NCI-H748 treated with DMSO at 0.1 percent for 48 hours (cell line): Measurements from ENCODE around the gene SAG.
"Not testable (repeated sequence)": the region's sequence is repeated elsewhere in the genome, so short reads cannot be mapped to it uniquely, and the experiment has no call there.

ENCODE experiments used
- DNase-seq: peaks from one replicate; lab custom pipeline; 2025; lab: John Stamatoyannopoulos, UW

Gene SAG

DNA sequence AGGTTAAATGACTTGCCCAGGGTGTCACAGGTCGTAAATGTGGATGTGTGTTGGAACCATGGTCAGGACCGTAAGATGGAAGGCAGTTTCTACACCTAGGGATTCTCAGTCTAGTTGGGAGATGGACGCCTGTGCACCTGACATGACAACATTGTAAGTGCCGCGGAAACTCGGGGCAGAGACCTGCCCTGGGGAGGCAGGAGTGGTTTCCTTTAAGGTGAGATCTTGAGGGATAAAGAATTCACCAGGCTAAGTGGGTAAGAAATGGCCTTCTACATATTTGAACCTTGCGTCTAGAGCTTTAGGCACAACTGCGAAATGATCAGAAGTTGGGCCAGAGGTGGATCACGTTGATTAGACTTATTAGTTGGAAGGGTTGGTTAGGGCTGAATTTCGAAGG lies 48.3 kb downstream of the SAG start:
- DNase-seq: no peak

DNA sequence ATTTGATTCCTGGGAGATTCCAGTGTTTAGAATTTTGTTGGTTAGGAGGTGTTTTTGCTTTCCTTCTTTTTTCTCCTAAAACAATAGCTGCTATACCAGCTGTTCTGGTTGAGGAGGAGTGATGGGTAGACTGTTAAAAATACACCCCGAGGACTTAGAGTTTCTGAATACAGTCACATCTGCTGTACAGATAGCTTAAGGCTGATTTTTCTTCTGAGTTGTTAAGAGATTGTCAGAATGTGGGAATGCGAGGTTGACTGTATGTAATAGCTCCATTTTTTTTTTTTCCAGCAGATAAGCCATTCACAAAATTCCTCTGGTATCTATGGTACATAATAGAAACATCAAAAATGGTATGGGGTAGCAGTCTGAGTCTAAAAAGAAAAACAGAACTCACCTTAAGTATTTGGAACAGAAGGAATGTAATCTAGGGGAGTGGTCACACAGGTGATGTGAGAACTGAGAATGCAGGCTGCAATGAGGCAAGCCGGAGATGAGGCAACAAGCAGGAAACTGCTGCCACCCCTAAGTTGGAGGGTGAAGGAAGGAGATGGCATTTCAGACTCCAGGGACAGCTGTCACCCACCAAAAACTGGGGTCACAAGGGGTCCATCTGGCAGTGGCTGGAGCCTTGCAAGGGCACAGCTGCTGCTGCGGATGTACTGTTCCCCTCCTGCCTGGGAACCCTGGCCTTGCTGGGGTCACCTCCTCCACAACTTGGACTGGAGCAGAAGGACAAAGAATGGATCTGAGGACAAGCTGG lies 49.1 kb downstream of the SAG start:
- no peak for DNase-seq

DNA sequence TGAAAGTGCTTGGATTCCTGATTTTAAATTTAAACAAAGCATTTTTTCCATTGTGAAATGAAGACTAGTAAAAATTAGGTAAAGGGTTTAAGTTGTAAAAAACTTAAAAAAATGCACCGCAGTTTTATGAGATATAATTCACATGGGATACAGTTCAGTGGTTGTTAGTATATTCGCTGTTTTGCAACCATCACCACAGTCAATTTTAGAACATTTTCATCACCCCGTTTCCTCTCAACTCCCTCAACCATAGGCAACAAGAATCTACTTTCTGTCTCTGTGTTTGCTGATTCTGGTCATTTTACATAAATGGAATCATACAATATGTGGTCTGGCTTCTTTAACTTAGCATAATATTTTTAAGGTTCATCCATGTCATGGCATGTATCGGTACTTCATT lies 50.7 kb downstream of the SAG start:
- DNase-seq: no peak

DNA sequence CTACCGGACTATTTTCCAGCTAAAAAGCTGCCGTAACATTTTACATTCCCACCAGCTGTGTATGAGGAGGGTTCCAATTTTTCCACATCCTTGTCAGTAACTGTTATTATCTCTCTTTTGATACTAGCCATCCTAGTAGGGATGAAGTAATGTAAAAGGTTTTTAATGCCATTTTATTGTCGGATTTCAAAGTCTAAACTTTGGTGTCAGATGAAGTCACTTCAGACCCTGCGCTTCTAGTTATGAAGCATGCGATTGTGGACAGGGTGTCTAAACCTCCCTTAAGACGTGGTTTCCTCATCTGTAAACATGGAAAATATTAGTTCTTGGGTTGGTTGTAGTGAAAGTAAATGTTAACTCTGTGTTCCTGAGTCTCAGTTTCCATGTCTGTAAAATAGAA lies 51.3 kb downstream of the SAG start:
- no peak for DNase-seq

DNA sequence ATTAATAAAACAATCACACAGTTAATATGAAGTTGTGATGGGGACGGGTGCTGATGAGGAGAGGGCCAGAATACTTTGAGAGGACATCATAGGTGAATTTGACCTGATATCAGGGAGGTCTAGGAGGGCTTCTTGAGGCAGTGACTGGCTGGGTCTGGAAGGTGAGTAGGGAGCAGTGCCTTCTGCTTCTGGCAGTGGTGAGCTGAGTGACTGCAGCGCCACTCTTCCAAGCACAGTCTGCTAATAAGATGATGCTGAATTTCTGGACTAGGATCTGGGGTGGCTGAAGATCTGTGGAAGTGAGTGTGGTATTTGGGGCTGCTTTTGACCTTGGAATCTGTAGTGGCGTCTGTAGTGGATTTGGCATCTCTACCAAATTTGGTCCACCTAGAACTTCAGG lies 52.2 kb downstream of the SAG start:
- DNase-seq: no peak

DNA sequence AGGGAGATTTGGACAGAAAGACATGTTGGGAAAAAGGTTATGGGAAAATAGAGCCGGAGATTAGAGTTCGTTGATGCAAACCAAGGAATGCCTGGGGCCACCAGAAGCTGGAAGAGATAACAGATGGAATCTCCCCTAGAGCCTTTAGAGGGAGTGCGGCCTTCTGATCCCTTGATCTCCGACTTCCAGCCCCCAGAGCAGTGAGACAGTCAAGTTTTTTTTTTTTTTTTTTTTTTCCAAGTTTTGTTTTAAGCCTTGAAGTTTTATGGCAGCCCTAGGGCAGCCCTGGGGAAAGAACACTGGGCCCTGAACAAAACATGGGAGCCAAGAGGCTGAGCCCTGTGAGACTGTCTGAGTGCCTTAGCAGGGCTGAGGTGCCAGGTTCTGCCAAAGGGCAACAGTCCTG lies 53.2 kb downstream of the SAG start:
- no peak for DNase-seq

- no peak for DNase-seq
These were observed 53.7 kb downstream of the SAG start for GRCh38 chr2:233361297-233361696.

DNA sequence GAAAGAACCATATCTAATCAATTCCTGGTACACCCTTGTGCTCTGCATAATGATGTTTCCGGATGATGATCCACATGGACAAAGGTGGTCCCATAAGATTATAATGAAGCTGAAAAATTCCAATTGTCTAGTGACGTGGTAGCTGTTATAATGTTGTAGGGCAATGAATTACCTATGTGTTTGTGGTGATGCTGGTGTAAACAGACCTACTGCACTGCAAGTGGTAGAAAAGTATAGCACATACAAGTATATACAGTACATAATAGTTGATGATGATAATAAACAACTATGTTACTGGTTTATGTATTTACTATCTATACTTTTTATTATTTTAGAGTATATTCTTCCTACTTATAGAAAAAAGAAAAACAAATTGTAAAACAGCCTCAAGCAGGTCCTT lies 55.1 kb downstream of the SAG start:
- no peak for DNase-seq

DNA sequence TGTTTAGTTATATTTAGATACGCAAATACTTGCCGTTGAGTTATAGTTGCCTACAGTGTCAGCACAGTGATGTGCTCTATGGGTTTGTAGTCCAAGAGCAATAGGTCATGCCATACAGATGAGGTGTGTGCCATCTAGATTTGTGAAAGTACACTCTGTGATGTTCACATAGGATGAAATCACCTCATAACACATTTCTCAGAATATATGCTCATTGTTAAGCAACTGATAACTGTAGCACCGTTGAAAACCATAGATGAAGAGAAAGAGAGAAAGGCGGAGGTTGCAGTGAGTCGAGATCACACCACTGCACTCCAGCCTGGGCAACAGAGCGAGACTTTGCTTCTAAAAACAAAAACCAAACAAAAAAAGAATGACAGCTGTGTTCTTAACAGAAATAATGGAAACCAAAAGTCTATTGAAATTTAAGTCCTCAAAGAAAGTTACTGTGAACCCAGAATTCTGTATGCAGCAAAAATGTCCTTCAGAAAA lies 56.2 kb downstream of the SAG start:
- DNase-seq: no peak

GRCh38 chr2:233365861-233366520 lies 58.4 kb downstream of the SAG start:
- no peak for DNase-seq

- no peak for DNase-seq
These were observed 60.0 kb downstream of the SAG start for GRCh38 chr2:233367586-233367985.

- DNase-seq: no peak
These were observed 61.1 kb downstream of the SAG start for GRCh38 chr2:233368756-233369155.

DNA sequence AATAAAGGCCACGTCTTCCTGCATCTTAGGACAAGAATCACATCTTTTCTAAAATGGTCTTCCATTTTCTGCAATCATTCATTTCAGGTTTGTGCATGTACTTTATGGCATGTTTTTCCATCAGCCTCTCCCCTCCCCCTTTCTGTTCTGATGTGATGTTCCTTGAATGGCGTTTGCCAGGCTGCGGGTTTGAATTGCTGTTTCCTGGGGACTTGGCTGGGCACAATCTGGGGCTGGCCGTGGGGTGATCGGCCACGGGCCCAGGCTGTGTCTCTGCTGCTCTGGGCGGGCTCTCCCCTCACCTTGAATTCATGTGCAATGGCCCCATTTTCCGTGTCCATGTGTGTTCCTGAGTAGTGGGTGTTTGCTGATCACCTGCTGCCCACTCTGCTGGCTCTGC lies 61.8 kb downstream of the SAG start:
- DNase-seq: no peak

GRCh38 chr2:233369897-233370685 lies 62.5 kb downstream of the SAG start:
- no peak for DNase-seq

- DNase-seq: no peak
These were observed 64.0 kb downstream of the SAG start for GRCh38 chr2:233371641-233372040.

GRCh38 chr2:233372855-233373254 lies 65.2 kb downstream of the SAG start:
- no peak for DNase-seq

- no peak for DNase-seq
These were observed 65.7 kb downstream of the SAG start for GRCh38 chr2:233373316-233373715.

- DNase-seq: not testable (repeated sequence)
These were observed 67.2 kb downstream of the SAG start for GRCh38 chr2:233374776-233375175.

GRCh38 chr2:233375490-233376314 lies 68.1 kb downstream of the SAG start:
- DNase-seq: no peak

DNA sequence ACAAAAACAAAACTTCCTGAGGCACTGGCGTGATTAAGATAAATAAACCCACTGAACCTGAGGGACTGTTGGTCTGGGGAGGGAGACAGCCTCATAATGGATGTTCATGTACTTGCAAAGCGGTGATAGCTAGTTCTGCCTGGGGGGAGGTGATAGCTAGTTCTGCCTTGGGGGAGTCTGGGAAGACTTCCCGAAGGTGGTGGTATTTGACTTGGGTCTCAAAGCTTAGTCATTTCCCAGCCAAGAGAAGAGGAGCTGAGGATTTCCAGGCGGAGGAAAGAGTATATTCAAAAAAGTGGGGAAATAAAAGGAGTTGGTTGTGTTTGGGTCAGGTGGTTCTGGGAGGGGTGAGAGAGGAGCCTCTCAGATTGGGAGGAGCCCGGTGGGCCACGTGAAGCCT lies 71.4 kb downstream of the SAG start:
- DNase-seq: no peak

GRCh38 chr2:233379441-233379840 lies 71.8 kb downstream of the SAG start:
- DNase-seq: no peak
